ENCODE data around the gene SMG6.

The SMG6 gene

GRCh38 chr17:2056206-2057174 lies 247.1 kb downstream of the SMG6 start:
- no peak for DNase-seq (ENCODE audit: low read depth)
- H3K4me3 ChIP-seq (ENCODE audit: low read length) = peak overlapping the region; percentile 27

GRCh38 chr17:2055292-2056205 lies 248.0 kb downstream of the SMG6 start:
- peak overlapping the region; percentile 44 for H3K4me3 ChIP-seq (ENCODE audit: low read length)
- TF ChIP-seq CTCF (conservative IDR thresholded peaks at IDR 0.05; ENCODE audit: low read depth, low read length) = no peak
- no peak for DNase-seq (ENCODE audit: low read depth)

More at GRCh38 chr17:2056206-2057174, 247.1 kb downstream of the SMG6 start:
- TF ChIP-seq CTCF (conservative IDR thresholded peaks at IDR 0.05; ENCODE audit: low read depth, low read length) = no peak

GRCh38 chr17:2054512-2055291 lies 248.9 kb downstream of the SMG6 start, which contains the start of gene HIC1:
Gene HIC1, plus strand, starts transcription at chr17:2055103. Its CDS starts 1,588 bp downstream, at chr17:2056691.
- H3K4me3 ChIP-seq (ENCODE audit: low read length) = peak within 1 kb of the TSS; percentile 44
- peak; percentile 69 for TF ChIP-seq CTCF (conservative IDR thresholded peaks at IDR 0.05; ENCODE audit: low read depth, low read length)
- DNase-seq (ENCODE audit: low read depth) = no peak

DNA sequence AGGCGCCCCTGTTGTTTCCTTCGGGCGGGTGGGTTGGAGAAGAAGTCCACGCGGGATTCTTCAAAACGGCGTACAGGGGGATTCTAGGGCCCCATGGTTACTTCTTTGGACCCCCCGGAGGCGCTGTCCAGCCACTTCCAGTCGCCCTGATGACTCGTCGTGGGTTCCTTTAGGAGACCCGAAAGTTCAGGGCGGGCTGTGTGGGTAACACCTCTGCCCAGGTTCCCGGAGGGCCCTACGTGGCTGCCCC lies 249.4 kb downstream of the SMG6 start:
- no peak for DNase-seq (ENCODE audit: low read depth)
- peak overlapping the region; percentile 43 for H3K4me3 ChIP-seq (ENCODE audit: low read length)
- TF ChIP-seq CTCF (conservative IDR thresholded peaks at IDR 0.05; ENCODE audit: low read depth, low read length) = no peak

GRCh38 chr17:2053380-2054261 lies 250.0 kb downstream of the SMG6 start:
- peak; percentile 56 for TF ChIP-seq CTCF (conservative IDR thresholded peaks at IDR 0.05; ENCODE audit: low read depth, low read length)
- no peak for DNase-seq (ENCODE audit: low read depth)
- H3K4me3 ChIP-seq (ENCODE audit: low read length) = peak overlapping the region; percentile 43

All from retinal pigment epithelial cell (primary cell).